Measurements from ENCODE around the gene GRIN2D.

GRIN2D gene

DNA sequence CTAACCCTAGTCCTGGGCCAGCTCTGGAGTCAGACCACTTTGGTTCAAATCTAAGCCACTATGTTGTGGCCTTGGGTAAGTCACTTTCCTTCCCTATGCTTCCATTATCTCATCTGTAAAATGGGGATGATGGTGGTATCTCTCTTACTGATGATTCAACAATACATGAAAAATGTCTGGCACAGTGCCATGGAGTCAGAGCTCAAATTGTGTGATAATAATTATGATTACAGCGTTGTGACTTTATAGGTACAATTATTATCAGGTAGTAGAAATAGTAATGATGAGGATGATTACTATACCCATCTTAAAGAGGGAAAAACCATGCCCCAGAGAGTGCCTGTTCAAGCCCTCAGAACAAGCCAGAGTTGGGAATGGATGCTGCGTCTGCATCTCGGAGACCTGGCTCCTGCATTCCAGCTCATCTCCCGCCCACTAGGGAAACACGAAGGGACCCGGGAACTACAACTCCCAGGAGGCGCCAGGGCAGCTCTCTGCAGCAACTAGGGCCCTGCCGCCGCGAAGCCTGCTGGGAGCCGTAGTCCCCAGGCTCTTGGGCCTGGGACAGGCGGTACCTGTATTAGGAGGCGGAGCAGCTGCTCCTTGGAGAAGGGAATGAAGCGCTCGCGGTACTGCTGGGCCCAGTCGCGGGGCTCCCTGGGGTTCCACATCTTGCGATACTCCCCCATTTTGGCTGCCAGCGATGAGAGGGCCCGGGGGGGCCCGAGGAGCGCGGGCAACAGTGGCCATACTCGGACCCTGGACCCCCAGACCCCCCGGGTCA lies 30.6 kb upstream of the GRIN2D start (continued):
- TF ChIP-seq, protein P1, sequence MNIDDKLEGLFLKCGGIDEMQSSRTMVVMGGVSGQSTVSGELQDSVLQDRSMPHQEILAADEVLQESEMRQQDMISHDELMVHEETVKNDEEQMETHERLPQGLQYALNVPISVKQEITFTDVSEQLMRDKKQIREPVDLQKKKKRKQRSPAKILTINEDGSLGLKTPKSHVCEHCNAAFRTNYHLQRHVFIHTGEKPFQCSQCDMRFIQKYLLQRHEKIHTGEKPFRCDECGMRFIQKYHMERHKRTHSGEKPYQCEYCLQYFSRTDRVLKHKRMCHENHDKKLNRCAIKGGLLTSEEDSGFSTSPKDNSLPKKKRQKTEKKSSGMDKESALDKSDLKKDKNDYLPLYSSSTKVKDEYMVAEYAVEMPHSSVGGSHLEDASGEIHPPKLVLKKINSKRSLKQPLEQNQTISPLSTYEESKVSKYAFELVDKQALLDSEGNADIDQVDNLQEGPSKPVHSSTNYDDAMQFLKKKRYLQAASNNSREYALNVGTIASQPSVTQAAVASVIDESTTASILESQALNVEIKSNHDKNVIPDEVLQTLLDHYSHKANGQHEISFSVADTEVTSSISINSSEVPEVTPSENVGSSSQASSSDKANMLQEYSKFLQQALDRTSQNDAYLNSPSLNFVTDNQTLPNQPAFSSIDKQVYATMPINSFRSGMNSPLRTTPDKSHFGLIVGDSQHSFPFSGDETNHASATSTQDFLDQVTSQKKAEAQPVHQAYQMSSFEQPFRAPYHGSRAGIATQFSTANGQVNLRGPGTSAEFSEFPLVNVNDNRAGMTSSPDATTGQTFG (tag by site-specific recombination; IDR thresholded peaks at IDR 0.05; ENCODE audit: borderline replicate concordance), result no peak
- TF ChIP-seq, protein P2, sequence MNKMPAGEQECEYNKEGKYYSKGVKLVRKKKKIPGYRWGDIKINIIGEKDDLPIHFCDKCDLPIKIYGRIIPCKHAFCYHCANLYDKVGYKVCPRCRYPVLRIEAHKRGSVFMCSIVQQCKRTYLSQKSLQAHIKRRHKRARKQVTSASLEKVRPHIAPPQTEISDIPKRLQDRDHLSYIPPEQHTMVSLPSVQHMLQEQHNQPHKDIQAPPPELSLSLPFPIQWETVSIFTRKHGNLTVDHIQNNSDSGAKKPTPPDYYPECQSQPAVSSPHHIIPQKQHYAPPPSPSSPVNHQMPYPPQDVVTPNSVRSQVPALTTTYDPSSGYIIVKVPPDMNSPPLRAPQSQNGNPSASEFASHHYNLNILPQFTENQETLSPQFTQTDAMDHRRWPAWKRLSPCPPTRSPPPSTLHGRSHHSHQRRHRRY (tag by site-specific recombination; IDR thresholded peaks at IDR 0.05), result no peak
- TF ChIP-seq ZNF404 (tag by site-specific recombination; IDR thresholded peaks at IDR 0.05) (no peak), ZNF2 (tag by site-specific recombination; IDR thresholded peaks at IDR 0.05) (0 out of 2 replicates have a peak, but pooled peaks have one; percentile 41), ZSCAN30 (tag by site-specific recombination; IDR thresholded peaks at IDR 0.05) (0 out of 2 replicates have a peak, but pooled peaks have one; percentile 30), KLF7 (tag by site-specific recombination; IDR thresholded peaks at IDR 0.05; ENCODE audit: borderline replicate concordance) (no peak), RBAK (tag by site-specific recombination; IDR thresholded peaks at IDR 0.05) (no peak), ZNF140 (tag by site-specific recombination; IDR thresholded peaks at IDR 0.05) (no peak), ZNF660 (tag by site-specific recombination; IDR thresholded peaks at IDR 0.05) (peak; percentile 26; the same call in 1 of the 2 replicates), SP2 (tag by site-specific recombination; IDR thresholded peaks at IDR 0.05) (peak; percentile 42), ZNF394 (tag by site-specific recombination; IDR thresholded peaks at IDR 0.05; ENCODE audit: borderline replicate concordance) (peak; percentile 67; the same call in 1 of the 2 replicates), ZEB2 (tag by site-specific recombination; IDR thresholded peaks at IDR 0.05) (0 out of 2 replicates have a peak, but pooled peaks have one; percentile 48), BCL11A (tag by site-specific recombination; IDR thresholded peaks at IDR 0.05; ENCODE audit: low read depth) (no peak), ZBTB20 (tag by site-specific recombination; IDR thresholded peaks at IDR 0.05) (peak; percentile 74)
- TF ChIP-seq, protein P3, sequence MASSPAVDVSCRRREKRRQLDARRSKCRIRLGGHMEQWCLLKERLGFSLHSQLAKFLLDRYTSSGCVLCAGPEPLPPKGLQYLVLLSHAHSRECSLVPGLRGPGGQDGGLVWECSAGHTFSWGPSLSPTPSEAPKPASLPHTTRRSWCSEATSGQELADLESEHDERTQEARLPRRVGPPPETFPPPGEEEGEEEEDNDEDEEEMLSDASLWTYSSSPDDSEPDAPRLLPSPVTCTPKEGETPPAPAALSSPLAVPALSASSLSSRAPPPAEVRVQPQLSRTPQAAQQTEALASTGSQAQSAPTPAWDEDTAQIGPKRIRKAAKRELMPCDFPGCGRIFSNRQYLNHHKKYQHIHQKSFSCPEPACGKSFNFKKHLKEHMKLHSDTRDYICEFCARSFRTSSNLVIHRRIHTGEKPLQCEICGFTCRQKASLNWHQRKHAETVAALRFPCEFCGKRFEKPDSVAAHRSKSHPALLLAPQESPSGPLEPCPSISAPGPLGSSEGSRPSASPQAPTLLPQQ (tag by site-specific recombination; IDR thresholded peaks at IDR 0.05), result peak; percentile 81; the same call in 1 of the 2 replicates
- TF ChIP-seq, protein P4, sequence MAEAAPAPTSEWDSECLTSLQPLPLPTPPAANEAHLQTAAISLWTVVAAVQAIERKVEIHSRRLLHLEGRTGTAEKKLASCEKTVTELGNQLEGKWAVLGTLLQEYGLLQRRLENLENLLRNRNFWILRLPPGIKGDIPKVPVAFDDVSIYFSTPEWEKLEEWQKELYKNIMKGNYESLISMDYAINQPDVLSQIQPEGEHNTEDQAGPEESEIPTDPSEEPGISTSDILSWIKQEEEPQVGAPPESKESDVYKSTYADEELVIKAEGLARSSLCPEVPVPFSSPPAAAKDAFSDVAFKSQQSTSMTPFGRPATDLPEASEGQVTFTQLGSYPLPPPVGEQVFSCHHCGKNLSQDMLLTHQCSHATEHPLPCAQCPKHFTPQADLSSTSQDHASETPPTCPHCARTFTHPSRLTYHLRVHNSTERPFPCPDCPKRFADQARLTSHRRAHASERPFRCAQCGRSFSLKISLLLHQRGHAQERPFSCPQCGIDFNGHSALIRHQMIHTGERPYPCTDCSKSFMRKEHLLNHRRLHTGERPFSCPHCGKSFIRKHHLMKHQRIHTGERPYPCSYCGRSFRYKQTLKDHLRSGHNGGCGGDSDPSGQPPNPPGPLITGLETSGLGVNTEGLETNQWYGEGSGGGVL (tag by site-specific recombination; IDR thresholded peaks at IDR 0.05), result peak; percentile 19; the same call in 1 of the 2 replicates

DNA sequence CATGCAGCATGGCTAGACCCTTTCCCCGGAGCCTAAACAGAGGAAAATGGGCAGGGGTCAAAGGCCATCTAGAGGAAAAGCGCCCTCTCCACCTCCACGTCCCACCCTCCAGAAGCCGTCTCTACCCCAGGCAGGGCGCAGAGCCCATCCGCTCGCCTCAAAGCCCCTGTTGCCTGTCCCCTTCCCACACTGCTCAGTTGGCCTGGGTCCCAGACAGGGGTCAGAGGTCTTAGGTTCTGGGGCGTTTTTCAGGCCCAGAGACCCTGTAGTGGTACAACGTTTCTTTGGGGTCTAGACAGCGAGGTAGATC lies 30.0 kb upstream of the GRIN2D start:
- no peaks in the 10 kb centered on the region for H3K9me3 ChIP-seq (ENCODE audit: control insufficient read depth, insufficient read depth, low read depth, low read length)
- peaks cover 4% of the 10 kb centered on the region; the same call in 1 of the 2 replicates for H3K4me1 ChIP-seq (ENCODE audit: control insufficient read depth, insufficient read depth, low read length)
- H3K27ac ChIP-seq (ENCODE audit: extremely low read depth, low read depth, low read length), result peak overlapping the region; percentile 89
- H3K4me3 ChIP-seq (ENCODE audit: low read depth, low read length), result peak overlapping the region; percentile 54
- ChIA-PET CTCF (interaction anchor here (0.7 to 3.3 kb wide), 10 partner anchors 10 to 221 kb away, joined by 3 to 28 read pairs (median 5); partner anchors contain the start of gene KDELR1), POLR2A (interaction anchor here (0.5 to 2.7 kb wide), 33 partner anchors 9 to 1124 kb away, joined by 3 to 54 read pairs (median 5); partner anchors contain the start of genes EMP3, GRIN2D, KDELR1 and RPL13A)
- peaks cover 3 to 7% of the 10 kb centered on the region in 2 experiments; a peak in 2 of 3 replicates for H3K36me3 ChIP-seq (ENCODE audit: control insufficient read depth in 2 of 2, insufficient read depth in 1 of 2, low read length in 2 of 2)
- peak; percentile 59 for TF ChIP-seq ZNF335 (tag by site-specific recombination; conservative IDR thresholded peaks at IDR 0.05)
- peak; percentile 84 for TF ChIP-seq ZXDB (tag by site-specific recombination; IDR thresholded peaks at IDR 0.05)
- TF ChIP-seq ZFP37 (tag by site-specific recombination; IDR thresholded peaks at IDR 0.05), result peak; percentile 44; the same call in 1 of the 2 replicates
- TF ChIP-seq GLIS2 (tag by site-specific recombination; IDR thresholded peaks at IDR 0.05), result peak; percentile 72; the same call in 1 of the 2 replicates
- TF ChIP-seq IKZF3 (tag by site-specific recombination; IDR thresholded peaks at IDR 0.05), result no peak
- no peak for TF ChIP-seq SP2 (tag by site-specific recombination; IDR thresholded peaks at IDR 0.05)
- TF ChIP-seq ZNF501 (tag by site-specific recombination; IDR thresholded peaks at IDR 0.05), result peak; percentile 67; the same call in 1 of the 2 replicates
- TF ChIP-seq, protein P5, sequence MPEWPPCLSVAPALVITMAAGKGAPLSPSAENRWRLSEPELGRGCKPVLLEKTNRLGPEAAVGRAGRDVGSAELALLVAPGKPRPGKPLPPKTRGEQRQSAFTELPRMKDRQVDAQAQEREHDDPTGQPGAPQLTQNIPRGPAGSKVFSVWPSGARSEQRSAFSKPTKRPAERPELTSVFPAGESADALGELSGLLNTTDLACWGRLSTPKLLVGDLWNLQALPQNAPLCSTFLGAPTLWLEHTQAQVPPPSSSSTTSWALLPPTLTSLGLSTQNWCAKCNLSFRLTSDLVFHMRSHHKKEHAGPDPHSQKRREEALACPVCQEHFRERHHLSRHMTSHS (tag by site-specific recombination; IDR thresholded peaks at IDR 0.05), result no peak
- peak; percentile 38; the same call in 1 of the 2 replicates for TF ChIP-seq ZNF843 (tag by site-specific recombination; IDR thresholded peaks at IDR 0.05)
- TF ChIP-seq, protein P6, sequence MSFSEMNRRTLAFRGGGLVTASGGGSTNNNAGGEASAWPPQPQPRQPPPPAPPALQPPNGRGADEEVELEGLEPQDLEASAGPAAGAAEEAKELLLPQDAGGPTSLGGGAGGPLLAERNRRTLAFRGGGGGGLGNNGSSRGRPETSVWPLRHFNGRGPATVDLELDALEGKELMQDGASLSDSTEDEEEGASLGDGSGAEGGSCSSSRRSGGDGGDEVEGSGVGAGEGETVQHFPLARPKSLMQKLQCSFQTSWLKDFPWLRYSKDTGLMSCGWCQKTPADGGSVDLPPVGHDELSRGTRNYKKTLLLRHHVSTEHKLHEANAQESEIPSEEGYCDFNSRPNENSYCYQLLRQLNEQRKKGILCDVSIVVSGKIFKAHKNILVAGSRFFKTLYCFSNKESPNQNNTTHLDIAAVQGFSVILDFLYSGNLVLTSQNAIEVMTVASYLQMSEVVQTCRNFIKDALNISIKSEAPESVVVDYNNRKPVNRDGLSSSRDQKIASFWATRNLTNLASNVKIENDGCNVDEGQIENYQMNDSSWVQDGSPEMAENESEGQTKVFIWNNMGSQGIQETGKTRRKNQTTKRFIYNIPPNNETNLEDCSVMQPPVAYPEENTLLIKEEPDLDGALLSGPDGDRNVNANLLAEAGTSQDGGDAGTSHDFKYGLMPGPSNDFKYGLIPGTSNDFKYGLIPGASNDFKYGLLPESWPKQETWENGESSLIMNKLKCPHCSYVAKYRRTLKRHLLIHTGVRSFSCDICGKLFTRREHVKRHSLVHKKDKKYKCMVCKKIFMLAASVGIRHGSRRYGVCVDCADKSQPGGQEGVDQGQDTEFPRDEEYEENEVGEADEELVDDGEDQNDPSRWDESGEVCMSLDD (tag by site-specific recombination; IDR thresholded peaks at IDR 0.05), result peak; percentile 98
